ENCODE data around the gene USH1C. TPM values are rescaled to one million over a fixed set of nuclear protein-coding genes. Genes with fewer than 3 reads are reported as not detected.

The USH1C gene
- 10 to 100 TPM; 63.8 to 89.3 (median 78.9) TPM for polyA plus RNA-seq (ENCODE audit: insufficient read length in 3 of 3)
- long read RNA-seq, donor 1, transcript USH1C-211 (1 exons, 1,194 nt): major isoform, 8 of 11 reads
- long read RNA-seq, donor 1, partial matches to known transcripts: 0 of 11 reads
- long read RNA-seq, donor 1, other reads (novel, unspliced or antisense): 0 of 11 reads
- long read RNA-seq, donor 2, transcript USH1C-211 (1 exons, 1,194 nt): major isoform, 6 of 14 reads
- long read RNA-seq, donor 2, partial matches to known transcripts: 5 of 14 reads
- long read RNA-seq, donor 2, other reads (novel, unspliced or antisense): 0 of 14 reads
- long read RNA-seq, donor 3, partial matches to known transcripts: 5 of 14 reads
- long read RNA-seq, donor 3, other reads (novel, unspliced or antisense): 0 of 14 reads
- long read RNA-seq, donor 4, transcript USH1C-211 (1 exons, 1,194 nt): major isoform, 6 of 10 reads
- long read RNA-seq, donor 4, partial matches to known transcripts: 0 of 10 reads
- long read RNA-seq, donor 4, other reads (novel, unspliced or antisense): 0 of 10 reads
- long read RNA-seq, donor 5: 0 reads
- long read RNA-seq, donor 6, transcript USH1C-211 (1 exons, 1,194 nt): major isoform, 6 of 18 reads
- long read RNA-seq, donor 6, partial matches to known transcripts: 7 of 18 reads
- long read RNA-seq, donor 6, other reads (novel, unspliced or antisense): 0 of 18 reads
- long read RNA-seq, donor 7, transcript USH1C-211 (1 exons, 1,194 nt): major isoform, 10 of 32 reads
- long read RNA-seq, donor 7, partial matches to known transcripts: 20 of 32 reads
- long read RNA-seq, donor 7, other reads (novel, unspliced or antisense): 0 of 32 reads
- long read RNA-seq, donor 8, transcript USH1C-202 (21 exons, 2,237 nt): minor isoform, 19 of 44 reads
- long read RNA-seq, donor 8, transcript USH1C-211 (1 exons, 1,194 nt): major isoform, 22 of 44 reads
- long read RNA-seq, donor 8, partial matches to known transcripts: 0 of 44 reads
- long read RNA-seq, donor 8, other reads (novel, unspliced or antisense): 0 of 44 reads
- long read RNA-seq, donor 9, transcript USH1C-211 (1 exons, 1,194 nt): major isoform, 5 of 14 reads
- long read RNA-seq, donor 9, partial matches to known transcripts: 5 of 14 reads
- long read RNA-seq, donor 9, other reads (novel, unspliced or antisense): 0 of 14 reads
- long read RNA-seq, donor 10, partial matches to known transcripts: 5 of 13 reads
- long read RNA-seq, donor 10, other reads (novel, unspliced or antisense): 0 of 13 reads
- long read RNA-seq, donor 11, transcript USH1C-211 (1 exons, 1,194 nt): major isoform, 6 of 11 reads
- long read RNA-seq, donor 11, transcript USH1C-202 (21 exons, 2,237 nt): minor isoform, 5 of 11 reads
- long read RNA-seq, donor 11, partial matches to known transcripts: 0 of 11 reads
- long read RNA-seq, donor 11, other reads (novel, unspliced or antisense): 0 of 11 reads
- long read RNA-seq, donor 12, transcript USH1C-211 (1 exons, 1,194 nt): major isoform, 6 of 8 reads
- long read RNA-seq, donor 12, partial matches to known transcripts: 0 of 8 reads
- long read RNA-seq, donor 12, other reads (novel, unspliced or antisense): 0 of 8 reads
- long read RNA-seq, donor 13: 0 reads
- long read RNA-seq, donor 14, partial matches to known transcripts: 0 of 8 reads
- long read RNA-seq, donor 14, other reads (novel, unspliced or antisense): 0 of 8 reads
- long read RNA-seq, donor 15, transcript USH1C-211 (1 exons, 1,194 nt): major isoform, 7 of 14 reads
- long read RNA-seq, donor 15, partial matches to known transcripts: 0 of 14 reads
- long read RNA-seq, donor 15, other reads (novel, unspliced or antisense): 0 of 14 reads
- long read RNA-seq, donor 16, transcript USH1C-202 (21 exons, 2,237 nt): major isoform, 13 of 27 reads
- long read RNA-seq, donor 16, transcript USH1C-211 (1 exons, 1,194 nt): minor isoform, 11 of 27 reads
- long read RNA-seq, donor 16, partial matches to known transcripts: 0 of 27 reads
- long read RNA-seq, donor 16, other reads (novel, unspliced or antisense): 0 of 27 reads

DNA sequence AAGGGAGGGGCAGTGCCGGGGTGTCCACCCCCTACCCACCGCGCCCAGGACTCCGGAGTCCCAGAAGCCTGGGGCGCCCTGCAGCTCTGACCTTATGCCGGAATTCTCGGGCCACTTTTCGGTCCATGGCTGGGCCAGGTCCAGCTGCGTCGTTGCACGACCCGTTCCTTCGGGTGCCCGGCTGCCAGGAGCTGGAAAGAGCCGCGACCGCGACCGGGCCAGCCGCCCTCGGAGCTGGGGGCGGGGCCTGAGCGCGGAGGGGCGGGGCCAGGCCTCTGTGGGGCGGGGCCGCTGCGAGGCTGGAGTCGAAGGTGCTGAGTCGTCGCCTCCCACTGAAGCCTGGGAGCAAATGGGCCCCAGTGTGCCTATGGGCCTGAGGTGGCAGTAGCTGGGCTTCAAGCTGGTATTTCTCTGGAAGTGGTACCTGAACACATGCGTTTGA lies at the start of gene USH1C:
USH1C (minus strand) TSS at position 236 of the 442 bp plus-strand sequence; CDS start at position 127, 109 bp downstream.
- DNase-seq (ENCODE audit: extremely low read depth in 1 of 11, low read depth in 9 of 11, low spot score in 4 of 11): no peak

DNA sequence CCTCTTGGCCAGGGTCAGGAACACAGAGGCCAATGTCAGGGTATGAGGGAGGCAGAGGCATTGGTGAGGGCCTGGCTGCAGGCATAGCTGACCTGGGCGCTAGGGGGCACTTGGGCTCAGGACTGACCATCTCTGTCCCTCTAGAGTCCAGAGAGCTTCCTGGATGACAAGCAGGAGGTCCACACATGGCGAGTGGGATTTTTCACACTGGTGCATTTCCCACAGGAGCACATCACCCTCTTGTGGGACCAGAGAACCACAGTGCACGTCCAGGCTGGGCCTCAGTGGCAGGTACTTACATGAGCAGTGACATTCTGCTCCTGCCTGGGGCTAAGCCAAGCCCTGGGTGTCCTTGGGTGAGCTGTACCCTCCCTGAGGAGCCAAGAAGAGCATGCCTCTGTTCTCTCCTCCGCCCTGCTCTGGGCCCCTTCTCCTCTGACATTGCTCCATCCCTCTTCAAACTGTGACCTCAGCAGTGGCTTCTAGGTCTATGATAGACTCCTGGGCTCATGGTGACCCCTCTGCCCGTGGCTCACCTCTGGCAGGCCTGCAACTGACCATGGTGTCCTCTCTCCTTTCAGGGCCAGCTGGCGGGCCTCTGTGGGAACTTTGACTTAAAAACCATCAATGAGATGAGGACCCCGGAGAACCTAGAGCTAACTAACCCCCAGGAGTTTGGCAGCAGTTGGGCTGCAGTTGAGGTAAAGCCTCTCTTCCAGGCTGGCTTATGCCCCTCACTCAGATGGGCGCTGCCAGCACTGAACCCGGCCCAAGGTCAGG lies 49.4 kb upstream of the USH1C start:
- no peak for DNase-seq (ENCODE audit: extremely low read depth in 1 of 11, low read depth in 9 of 11, low spot score in 4 of 11)

DNA sequence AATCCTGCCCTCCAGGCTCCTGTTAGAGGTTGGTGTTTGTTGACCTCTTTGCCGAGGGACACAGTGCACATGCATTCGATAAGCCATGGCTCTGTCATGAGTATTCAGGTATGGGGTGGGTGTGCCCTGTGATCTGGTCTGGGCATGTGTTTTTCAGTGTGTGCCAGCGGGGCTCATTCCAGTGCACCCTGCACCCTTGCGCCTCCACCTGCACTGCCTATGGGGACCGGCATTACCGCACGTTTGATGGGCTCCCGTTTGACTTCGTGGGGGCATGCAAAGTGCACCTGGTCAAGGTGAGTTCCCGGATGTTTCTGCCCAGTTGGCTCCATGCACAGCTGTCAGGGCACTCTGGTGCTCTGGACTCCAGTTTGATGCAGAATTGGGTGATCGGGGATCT lies 47.1 kb upstream of the USH1C start:
- DNase-seq (ENCODE audit: extremely low read depth in 1 of 11, low read depth in 9 of 11, low spot score in 4 of 11): no peak

DNA sequence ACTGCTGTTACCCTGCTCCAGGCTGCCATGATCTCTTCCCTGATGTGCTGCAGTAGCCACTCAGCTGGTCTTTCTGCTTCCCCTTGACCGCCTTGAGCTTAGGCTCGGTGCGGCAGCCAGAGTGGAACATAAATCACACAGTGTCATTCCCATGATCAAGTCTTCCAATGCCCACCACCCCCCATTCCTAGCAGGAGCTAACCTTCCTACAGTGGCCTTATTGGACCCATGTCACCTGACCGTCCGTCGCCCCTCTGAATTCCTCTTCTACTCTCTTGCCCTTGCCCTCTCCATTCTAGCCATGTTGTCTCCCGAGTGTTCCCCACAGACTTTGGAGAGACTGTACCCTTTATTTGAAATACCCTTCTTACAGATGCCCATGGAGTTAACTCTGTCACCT lies 46.2 kb upstream of the USH1C start:
- DNase-seq (ENCODE audit: extremely low read depth in 1 of 11, low read depth in 9 of 11, low spot score in 4 of 11): no peak

DNA sequence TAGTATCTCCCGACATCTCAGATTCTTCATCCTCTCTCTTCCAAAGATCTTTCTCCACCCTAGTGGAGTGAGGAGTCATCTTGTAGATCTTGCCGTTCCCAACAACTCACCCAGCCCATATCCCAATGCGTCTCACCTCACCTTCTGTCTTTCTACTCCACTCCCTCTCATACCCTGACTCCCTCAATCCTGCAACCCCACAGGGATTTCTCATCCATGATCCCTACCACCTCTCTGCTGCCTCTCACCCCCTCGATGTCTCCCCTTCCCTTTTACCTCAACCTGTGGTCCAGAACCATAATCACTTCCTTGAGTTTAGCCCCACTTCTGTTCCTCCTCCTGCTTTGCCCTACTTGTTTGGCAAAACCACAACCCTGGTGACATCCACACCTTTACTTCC lies 44.5 kb upstream of the USH1C start:
- no peak for DNase-seq (ENCODE audit: extremely low read depth in 1 of 11, low read depth in 9 of 11, low spot score in 4 of 11)

DNA sequence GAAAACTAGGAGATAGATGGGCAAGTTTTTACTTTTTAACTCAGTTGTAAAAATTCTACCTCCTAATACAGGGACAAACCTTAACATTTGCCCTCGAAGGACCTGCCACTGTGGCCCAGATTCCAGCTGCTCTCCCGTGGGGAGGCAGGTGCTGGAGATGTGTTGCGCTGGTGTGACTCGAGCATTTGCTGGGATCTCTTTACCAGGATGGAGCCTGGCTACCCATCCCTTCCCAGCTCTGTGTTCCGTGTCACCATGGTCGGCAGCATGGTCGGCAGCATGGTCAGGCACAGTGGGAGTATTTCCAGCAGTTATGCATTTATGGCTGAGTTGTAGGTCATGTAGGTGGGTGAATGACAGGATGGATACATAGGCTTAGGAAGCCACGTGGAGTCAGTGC lies 44.0 kb upstream of the USH1C start:
- DNase-seq (ENCODE audit: extremely low read depth in 1 of 11, low read depth in 9 of 11, low spot score in 4 of 11): no peak

DNA sequence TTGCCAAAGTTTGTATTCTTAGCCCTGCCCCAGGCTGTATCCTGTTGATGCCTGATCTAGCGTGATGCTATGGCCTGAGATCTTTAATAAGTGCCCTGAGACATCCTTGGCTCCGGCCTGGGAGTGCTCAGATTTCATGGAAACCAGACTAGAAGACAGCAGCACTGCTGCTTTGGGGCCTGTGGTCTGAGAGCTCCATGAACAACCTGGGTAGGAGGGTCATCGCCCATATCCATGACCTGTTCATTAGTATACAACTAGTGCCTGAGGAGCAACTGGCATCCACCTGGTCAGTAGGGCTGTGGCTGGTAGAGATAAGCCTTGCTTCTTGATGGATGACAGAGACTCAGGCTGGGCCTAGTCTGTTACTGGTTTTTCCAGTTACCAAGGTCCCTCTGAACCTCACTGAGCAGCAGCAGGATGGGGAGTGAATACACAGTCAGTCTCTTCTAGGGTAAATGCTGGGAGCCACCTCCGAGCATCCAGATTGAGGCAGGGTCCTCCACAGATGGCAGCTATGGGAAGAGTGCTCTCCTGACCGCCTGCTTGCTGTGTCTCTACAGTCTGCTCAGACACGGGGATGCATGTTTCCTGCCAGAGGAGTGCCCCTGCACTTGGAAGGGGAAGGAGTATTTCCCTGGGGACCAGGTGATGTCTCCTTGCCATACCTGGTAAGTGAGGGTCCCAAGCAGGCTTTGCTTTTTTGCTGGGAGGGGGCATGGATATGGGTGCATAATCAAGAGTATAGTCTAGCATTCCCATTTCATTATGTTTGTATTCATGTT lies 41.9 kb upstream of the USH1C start:
- no peak for DNase-seq (ENCODE audit: extremely low read depth in 1 of 11, low read depth in 9 of 11, low spot score in 4 of 11)

DNA sequence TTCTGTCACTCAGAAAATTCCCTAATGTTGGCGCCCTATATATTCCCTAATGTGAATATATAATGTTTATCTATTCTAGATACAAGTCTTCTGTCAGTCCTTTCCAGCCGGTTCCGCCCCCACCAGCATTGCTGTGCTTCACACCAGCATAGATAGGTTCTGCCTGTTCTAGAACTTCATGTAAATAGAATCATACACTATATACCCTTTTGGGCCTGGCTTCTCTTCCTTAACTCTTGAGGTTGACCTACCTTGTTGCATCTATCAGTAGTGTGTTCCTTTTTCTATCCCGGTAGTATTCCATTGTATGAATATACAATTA lies 37.5 kb upstream of the USH1C start:
- no peak for DNase-seq (ENCODE audit: extremely low read depth in 1 of 11, low read depth in 9 of 11, low spot score in 4 of 11)

DNA sequence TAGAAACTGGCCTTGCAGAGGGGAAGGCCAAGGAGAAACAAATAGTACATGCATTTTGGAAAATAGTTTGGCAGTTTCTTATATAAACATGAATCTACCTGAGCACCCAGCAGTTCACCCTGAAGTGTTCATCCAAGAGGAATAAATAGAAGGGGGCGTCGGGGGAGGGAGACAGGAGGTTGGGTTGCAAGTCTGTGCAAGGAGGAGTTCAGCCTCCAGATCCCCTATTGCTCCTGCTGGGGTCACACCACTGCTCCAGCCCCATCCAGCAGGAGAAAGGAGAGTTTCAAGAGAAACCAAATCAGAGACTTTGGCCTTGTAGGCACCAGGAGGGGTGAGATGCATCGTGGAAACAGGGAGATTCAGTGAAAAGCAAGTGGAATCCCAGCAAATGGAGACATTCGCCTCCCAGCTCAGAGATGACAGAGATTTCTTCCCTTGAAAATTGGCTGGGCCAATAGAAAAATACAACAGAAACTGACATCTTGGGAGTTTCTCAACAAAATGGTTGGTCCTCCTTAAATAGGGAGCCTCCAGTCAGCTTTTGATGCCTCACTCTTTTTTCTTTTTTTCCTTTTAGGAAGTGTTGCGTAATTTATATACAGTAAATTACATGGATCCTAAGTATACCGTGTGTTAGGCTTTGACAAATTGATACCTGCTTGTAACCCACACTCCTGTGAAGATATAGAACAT lies 37.0 kb upstream of the USH1C start:
- no peak for DNase-seq (ENCODE audit: extremely low read depth in 1 of 11, low read depth in 9 of 11, low spot score in 4 of 11)

DNA sequence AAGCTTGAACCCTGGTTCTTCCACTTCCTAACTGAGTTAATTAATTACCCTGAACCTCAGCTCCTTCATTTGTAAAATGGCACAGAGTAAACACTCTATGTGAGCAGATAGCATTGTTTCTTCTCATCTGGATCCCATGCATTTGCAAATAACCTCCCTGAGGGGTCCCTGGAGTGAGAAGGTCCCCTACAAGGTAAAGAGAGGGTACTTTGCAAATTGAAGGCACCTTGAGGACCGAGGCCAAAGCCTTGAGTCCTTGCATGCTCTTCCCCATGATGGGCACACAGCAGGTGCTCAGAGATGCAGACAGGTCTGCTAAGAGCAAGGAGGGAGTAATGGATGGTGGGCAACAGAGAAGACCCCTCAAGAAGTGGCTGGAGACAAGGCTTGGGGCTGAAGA lies 36.1 kb upstream of the USH1C start:
- no peak for DNase-seq (ENCODE audit: extremely low read depth in 1 of 11, low read depth in 9 of 11, low spot score in 4 of 11)

DNA sequence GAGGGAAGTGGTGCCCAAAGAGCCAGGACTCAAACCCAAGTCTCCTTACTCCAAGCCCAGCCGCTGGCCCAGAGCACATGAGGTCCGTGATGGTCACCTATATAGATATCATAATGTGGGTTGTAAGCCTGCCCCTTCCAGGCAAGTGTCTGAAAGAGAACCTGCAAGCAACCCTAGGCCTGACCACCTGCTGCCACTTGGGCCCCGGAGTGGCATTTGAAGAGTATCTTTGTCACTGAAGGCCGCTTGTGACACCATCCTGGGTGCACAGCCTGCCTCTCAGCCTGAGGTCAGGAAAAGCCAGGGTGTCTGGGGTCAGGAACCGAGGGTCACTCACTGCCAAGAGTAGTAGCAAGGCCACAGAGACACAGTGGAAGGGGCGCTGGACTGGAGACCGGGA lies 35.2 kb upstream of the USH1C start:
- DNase-seq (ENCODE audit: extremely low read depth in 1 of 11, low read depth in 9 of 11, low spot score in 4 of 11): no peak

DNA sequence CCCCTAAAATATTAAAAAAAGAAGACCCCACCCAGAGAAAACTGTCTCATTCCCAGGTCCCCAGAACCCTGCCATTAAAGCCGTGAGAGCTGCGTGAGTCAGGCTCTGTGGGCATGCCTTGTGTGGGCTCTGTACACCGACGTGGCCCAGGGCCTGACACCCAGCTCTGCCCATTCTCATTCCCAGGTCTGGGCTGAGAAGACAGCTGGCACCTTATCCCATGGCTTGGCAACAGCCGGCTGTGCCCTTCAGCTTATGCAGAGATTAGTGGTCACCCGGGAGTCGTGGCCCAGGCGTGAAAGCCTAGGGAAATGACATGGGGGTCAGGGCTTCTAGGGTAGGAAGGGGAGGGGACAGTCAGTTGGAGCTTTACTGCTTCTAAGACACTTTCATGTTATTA lies 34.7 kb upstream of the USH1C start:
- no peak for DNase-seq (ENCODE audit: extremely low read depth in 1 of 11, low read depth in 9 of 11, low spot score in 4 of 11)

DNA sequence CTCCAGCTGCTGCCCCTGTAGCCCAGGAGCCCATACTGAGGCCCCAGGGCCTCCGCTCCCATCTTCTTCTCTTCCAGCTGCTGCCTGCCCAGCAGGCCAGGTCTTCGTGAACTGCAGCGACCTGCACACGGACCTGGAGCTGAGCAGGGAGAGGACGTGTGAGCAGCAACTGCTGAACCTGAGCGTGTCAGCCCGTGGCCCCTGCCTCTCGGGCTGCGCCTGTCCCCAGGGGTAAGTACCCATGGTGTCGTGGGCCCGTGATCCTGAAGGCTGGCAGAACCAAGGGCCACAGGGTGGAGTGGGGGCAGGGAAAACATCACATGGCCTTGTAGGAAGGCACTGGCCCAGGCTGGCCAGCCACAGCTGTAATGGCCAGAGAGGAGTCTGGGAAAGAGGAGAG lies 34.1 kb upstream of the USH1C start:
- no peak for DNase-seq (ENCODE audit: extremely low read depth in 1 of 11, low read depth in 9 of 11, low spot score in 4 of 11)

DNA sequence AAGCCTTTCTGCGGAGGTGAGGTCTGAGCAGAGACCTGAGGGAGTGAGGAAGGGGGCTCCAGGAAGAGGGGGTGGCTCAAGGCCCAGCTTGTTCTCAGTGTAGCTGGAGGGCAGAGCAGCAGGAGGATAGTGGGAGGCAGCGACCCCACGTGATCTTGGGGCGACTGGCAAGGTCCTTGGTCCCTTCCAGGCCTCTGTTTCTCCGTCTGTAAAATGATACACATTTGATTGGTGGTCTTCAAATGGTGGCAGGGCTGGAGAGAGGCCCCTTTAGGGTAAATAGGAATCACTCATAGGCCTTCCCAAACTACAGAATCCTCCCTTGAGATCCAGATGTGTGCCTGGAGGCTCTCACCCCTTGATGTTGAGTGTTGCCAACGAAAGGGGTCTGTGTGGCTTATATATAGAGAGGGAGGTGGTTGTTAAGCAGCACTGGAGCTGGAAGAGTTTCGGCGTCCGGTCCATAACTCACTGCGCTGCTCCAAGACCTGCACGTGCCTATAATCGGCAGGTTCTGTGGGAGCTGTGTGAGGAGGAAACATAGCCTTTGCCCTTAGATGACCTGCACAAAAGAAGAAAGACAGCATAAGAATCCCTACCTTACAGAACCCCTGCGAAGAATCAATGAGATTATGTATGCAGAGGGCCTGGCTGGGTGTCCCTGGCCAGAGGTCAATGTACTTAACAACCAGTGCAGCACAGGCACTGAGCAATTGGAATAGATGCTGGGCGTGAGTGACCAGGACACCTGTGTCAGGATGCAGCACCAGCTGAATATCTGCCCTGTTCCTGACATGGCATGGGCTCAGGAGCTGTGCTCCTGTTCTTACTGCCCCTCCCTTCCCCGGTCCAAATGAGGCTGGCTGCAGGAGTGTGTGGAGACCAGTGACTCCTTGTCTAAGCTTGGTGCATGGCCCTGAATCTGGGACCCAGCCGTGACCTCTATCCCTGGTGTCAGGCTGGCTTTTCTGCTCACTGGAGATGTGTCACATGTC lies 31.5 kb upstream of the USH1C start:
- no peak for DNase-seq (ENCODE audit: extremely low read depth in 1 of 11, low read depth in 9 of 11, low spot score in 4 of 11)
